GM12864 (cell line): ENCODE data around the gene CNIH3.

Source experiments
- DNase-seq: peaks from one replicate; pipeline ENCODE4 v3.0.0-alpha.2; 2011; ENCODE audit warnings: low read depth
- H3K4me3 ChIP-seq: 2 replicates; pipeline ENCODE4 v1.5.1; 2011; ENCODE audit warnings: mild to moderate bottlenecking, low read depth, low read length, control low read depth
- CTCF ChIP-seq: IDR thresholded peaks from 2 replicates; pipeline ENCODE4 v1.5.1; 2011; ENCODE audit warnings: low read depth, mild to moderate bottlenecking, moderate library complexity, low read length, control low read depth, inconsistent platforms; ENCODE audit errors: missing control alignments

CNIH3 gene

GRCh38 chr1:224770336-224770693, 154.2 kb downstream of the CNIH3 start:
- no peak for TF ChIP-seq CTCF
- H3K4me3 ChIP-seq = no peak overlapping the region
- DNase-seq = no peak

- no peak for DNase-seq
- H3K4me3 ChIP-seq = no peak overlapping the region
- no peak for TF ChIP-seq CTCF
Observed at GRCh38 chr1:224773646-224774045, 157.5 kb downstream of the CNIH3 start.

DNA sequence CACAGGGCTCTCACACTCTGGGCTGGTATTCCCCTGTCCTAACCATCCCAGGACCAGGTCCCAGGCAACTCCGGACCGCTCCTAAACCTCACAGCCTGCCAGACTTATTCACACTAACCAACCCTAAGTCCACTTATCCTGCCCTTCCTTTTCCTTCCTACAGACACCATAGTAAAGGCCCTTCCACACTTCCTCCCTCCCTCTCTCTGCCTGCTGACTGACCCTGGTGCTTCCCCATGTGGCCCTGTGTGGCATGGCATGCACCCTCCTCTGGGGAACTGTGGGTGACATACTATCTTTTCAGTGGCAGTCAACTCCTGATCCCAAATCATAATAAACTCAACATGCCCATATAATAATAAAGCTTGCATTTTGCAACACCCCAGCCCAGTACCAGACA, 158.3 kb downstream of the CNIH3 start:
- DNase-seq = no peak
- peak; percentile 66 for TF ChIP-seq CTCF
- no peak overlapping the region for H3K4me3 ChIP-seq

- TF ChIP-seq CTCF = no peak
- DNase-seq = no peak
- no peak overlapping the region for H3K4me3 ChIP-seq
Observed at GRCh38 chr1:224777180-224777579, 161.1 kb downstream of the CNIH3 start.

DNA sequence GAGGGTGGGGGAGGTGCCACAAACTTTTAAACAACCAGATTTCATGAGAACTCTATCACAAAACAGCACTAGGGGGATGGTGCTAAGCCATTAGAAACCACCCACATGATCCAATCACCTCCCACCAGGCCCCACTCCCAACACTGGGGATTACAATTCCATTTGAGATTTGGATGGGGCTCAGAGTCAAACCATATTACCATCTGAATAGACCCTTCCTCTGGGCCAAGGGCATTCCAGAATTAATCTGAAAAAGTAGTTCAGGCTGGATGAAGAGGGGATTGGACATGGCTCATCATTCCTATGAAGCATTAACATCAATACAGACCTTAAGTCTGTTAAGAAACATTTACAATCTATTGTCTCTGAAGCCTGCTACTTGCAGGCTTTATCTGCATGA, 163.4 kb downstream of the CNIH3 start:
- no peak for TF ChIP-seq CTCF
- no peak for DNase-seq
- no peak overlapping the region for H3K4me3 ChIP-seq

DNA sequence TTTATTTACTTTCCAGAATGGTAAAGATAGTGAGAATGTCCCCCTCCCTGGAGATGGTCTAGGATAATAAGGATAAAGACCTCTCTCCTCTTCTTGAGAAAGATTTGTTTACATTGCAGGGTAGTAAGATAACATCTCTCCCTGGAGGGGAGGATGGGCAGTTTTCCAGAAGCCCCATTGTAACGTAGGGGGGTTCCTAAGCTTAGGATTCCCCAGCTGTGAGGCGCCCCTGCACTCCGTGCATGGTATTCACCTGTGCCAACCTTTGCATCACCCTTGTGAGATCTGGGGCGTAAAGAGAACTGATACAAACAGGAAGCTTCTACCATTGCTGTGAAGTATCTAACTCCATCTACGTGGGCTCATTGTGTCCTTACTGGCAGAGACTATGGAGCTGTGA, 164.6 kb downstream of the CNIH3 start:
- no peak for DNase-seq
- no peak overlapping the region for H3K4me3 ChIP-seq
- TF ChIP-seq CTCF = no peak

DNA sequence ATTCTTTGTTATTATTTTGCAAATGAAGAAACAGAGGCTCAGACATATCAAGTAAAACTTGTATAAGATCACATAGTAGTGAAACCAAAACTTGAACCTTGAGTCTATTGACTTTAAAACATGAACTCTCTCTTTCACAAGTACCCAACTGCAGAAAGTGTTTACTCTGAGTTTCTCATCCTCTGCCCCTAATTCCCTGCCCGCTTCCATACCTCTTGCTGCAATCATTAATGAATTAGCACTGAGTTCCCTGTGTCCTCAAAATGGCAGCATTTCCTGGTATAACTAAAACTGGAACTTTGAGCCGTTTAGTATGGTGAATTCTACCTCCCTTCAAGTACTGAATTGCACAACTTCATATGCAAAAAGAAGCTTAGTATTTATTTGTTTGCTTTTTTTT, 165.7 kb downstream of the CNIH3 start:
- H3K4me3 ChIP-seq = no peak overlapping the region
- no peak for DNase-seq
- no peak for TF ChIP-seq CTCF
